Measurements from ENCODE around the gene PNKP.

PNKP gene

GRCh38 chr19:49859682-49860335 is 7.6 kb downstream of the PNKP start:
- no peak for DNase-seq (ENCODE audit: low read depth)

GRCh38 chr19:49858088-49858985 is 9.0 kb downstream of the PNKP start:
- no peak for DNase-seq (ENCODE audit: low read depth)

GRCh38 chr19:49857838-49858087 is 9.6 kb downstream of the PNKP start:
- no peak for DNase-seq (ENCODE audit: low read depth)

GRCh38 chr19:49857061-49857837 is 10.1 kb downstream of the PNKP start:
- no peak for DNase-seq (ENCODE audit: low read depth)

- DNase-seq (ENCODE audit: low read depth): no peak
Observed at GRCh38 chr19:49856574-49857021, 10.8 kb downstream of the PNKP start.

- DNase-seq (ENCODE audit: low read depth): no peak
Observed at GRCh38 chr19:49855676-49856573, 11.5 kb downstream of the PNKP start.

GRCh38 chr19:49855277-49855675 is 12.1 kb downstream of the PNKP start:
- DNase-seq (ENCODE audit: low read depth): no peak

GRCh38 chr19:49854378-49855263 is 12.8 kb downstream of the PNKP start:
- no peak for DNase-seq (ENCODE audit: low read depth)

- DNase-seq (ENCODE audit: low read depth): no peak
Observed at GRCh38 chr19:49853852-49854377, 13.5 kb downstream of the PNKP start.

GRCh38 chr19:49852631-49853126 is 14.7 kb downstream of the PNKP start:
- no peak for DNase-seq (ENCODE audit: low read depth)

- DNase-seq (ENCODE audit: low read depth): no peak
Observed at GRCh38 chr19:49851456-49852259, 15.7 kb downstream of the PNKP start.

GRCh38 chr19:49850487-49851342 is 16.7 kb downstream of the PNKP start, which contains the start of gene PTOV1:
Gene PTOV1 (plus strand): TSS chr19:49851159.
- DNase-seq (ENCODE audit: low read depth): peak; percentile 93

- no peak for DNase-seq (ENCODE audit: low read depth)
Observed at GRCh38 chr19:49850221-49850486, 17.2 kb downstream of the PNKP start.

GRCh38 chr19:49849433-49850220 is 17.7 kb downstream of the PNKP start:
- DNase-seq (ENCODE audit: low read depth): no peak

GRCh38 chr19:49848938-49849337 is 18.4 kb downstream of the PNKP start:
- DNase-seq (ENCODE audit: low read depth): no peak

- DNase-seq (ENCODE audit: low read depth): peak; percentile 95
Observed at GRCh38 chr19:49847731-49848696, 19.4 kb downstream of the PNKP start.

- no peak for DNase-seq (ENCODE audit: low read depth)
Observed at GRCh38 chr19:49846408-49846807, 21.0 kb downstream of the PNKP start.
